Measurements from ENCODE around the gene CLEC4G. TPM values are rescaled to one million over a fixed set of nuclear protein-coding genes. Genes with fewer than 3 reads are reported as not detected.

Gene CLEC4G
- total RNA-seq, 3 donors from 2014 or later (not counting 1 experiment from before 2014, with no cell fraction given), result not detected

DNA sequence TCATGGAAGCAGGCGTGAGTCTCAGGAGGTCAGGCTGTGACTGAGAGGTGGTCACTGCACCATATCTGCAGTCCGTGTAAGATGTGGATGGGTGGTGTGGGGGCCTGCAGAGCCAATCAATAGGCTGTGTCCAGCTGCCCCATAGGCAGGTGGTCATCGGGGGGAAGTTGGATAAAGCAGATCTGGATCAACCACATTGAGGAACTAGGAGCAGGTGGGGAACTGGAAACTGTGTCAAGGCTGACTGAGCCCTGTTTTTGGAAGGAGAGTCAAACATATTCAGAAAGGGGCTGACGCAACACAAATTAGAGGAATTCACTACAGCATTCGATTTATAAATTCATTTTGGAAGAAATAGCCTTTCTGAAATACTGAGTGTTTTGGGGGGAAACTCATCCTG, 46.2 kb upstream of the CLEC4G start:
- Histone ChIP-seq H3K36me3 (ENCODE audit: control insufficient read depth, insufficient read depth, low read length) (no peaks in the 10 kb centered on the region), H3K4me1 (ENCODE audit: control insufficient read depth, insufficient read depth, low read length) (no peaks in the 10 kb centered on the region), H3K27me3 (ENCODE audit: control insufficient read depth, insufficient read depth, low read length) (no peaks in the 10 kb centered on the region), H3K4me3 (ENCODE audit: low read length) (no peak overlapping the region), H3K9me3 (ENCODE audit: control insufficient read depth, insufficient read depth, low read length) (no peaks in the 10 kb centered on the region), H3K27ac (ENCODE audit: low read length) (no peak overlapping the region)
- H3K36me3 Mint-ChIP-seq, result no peaks in the 10 kb centered on the region
- intact Hi-C loops (cut with micrococcal nuclease), result no loop called here
- DNase-seq (no peak), ATAC-seq (no peak)
- WGBS (ENCODE audit: insufficient coverage), result 58% methylated on average over 5 of the region's 5 CpGs
- H3K9me3 Mint-ChIP-seq, result no peaks in the 10 kb centered on the region
- no peak overlapping the region for H3K4me3 Mint-ChIP-seq
- H3K27ac Mint-ChIP-seq, result no peak overlapping the region
- H3K4me1 Mint-ChIP-seq, result peaks cover under 1% of the 10 kb centered on the region in 2 donors
- TF ChIP-seq, protein P1, sequence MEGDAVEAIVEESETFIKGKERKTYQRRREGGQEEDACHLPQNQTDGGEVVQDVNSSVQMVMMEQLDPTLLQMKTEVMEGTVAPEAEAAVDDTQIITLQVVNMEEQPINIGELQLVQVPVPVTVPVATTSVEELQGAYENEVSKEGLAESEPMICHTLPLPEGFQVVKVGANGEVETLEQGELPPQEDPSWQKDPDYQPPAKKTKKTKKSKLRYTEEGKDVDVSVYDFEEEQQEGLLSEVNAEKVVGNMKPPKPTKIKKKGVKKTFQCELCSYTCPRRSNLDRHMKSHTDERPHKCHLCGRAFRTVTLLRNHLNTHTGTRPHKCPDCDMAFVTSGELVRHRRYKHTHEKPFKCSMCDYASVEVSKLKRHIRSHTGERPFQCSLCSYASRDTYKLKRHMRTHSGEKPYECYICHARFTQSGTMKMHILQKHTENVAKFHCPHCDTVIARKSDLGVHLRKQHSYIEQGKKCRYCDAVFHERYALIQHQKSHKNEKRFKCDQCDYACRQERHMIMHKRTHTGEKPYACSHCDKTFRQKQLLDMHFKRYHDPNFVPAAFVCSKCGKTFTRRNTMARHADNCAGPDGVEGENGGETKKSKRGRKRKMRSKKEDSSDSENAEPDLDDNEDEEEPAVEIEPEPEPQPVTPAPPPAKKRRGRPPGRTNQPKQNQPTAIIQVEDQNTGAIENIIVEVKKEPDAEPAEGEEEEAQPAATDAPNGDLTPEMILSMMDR (IDR thresholded peaks at IDR 0.05), result no peak
- peaks cover 0 to 14% of the 10 kb centered on the region in 2 donors for H3K27me3 Mint-ChIP-seq (ENCODE audit: low read depth in 2 of 2)

DNA sequence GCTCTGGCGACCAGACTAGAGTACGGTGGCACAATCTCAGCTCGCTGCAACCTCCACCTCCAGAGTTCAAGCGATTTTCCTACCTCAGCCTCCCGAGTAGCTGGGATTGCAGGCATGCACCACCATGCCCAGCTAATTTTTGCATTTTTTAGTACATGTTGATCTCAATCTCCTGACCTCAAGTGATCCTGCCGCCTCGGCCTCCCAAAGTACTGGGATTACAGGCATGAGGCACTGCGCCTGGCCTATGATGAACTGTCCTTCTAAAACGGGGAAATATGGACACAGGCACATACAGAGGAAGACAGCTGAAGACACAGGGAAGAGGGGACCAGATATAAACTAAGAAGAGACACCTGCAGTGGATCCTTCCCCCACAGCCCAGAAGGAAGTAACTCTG, 43.9 kb upstream of the CLEC4G start:
- no peak for DNase-seq
- no peak overlapping the region for H3K27ac Mint-ChIP-seq

DNA sequence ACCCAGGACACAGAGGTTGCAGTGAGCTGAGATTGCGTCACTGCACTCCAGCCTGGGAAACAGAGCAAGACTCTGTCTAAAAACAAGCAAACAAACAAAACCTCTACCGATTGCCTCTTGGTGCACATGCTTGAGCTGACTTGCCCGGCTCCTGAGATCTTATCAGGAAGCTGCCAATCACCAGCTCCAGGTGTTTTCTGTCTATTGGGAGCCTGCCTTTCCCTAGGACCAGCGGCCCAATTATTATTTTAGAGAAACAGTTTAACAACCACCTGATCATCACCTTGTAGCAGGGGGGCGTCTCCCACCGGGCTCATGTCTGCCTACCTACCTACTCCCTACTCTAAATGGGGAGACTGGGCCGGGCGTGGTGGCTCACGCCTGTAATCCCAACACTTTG, 41.9 kb upstream of the CLEC4G start:
- Mint-ChIP-seq H3K4me1 (peaks cover 10 to 12% of the 10 kb centered on the region in 2 donors), H3K27ac (no peak overlapping the region), H3K27me3 (ENCODE audit: low read depth in 2 of 2) (peaks cover 14 to 17% of the 10 kb centered on the region in 2 donors), H3K9me3 (no peaks in the 10 kb centered on the region), H3K36me3 (no peaks in the 10 kb centered on the region), H3K4me3 (no peak overlapping the region)
- intact Hi-C loops (cut with micrococcal nuclease), result no loop called here
- Histone ChIP-seq H3K27ac (ENCODE audit: low read length) (no peak overlapping the region), H3K4me1 (ENCODE audit: control insufficient read depth, insufficient read depth, low read length) (no peaks in the 10 kb centered on the region), H3K4me3 (ENCODE audit: low read length) (no peak overlapping the region), H3K9me3 (ENCODE audit: control insufficient read depth, insufficient read depth, low read length) (no peaks in the 10 kb centered on the region), H3K27me3 (ENCODE audit: control insufficient read depth, insufficient read depth, low read length) (peaks cover 3% of the 10 kb centered on the region), H3K36me3 (ENCODE audit: control insufficient read depth, insufficient read depth, low read length) (no peaks in the 10 kb centered on the region)
- WGBS (ENCODE audit: insufficient coverage), result 95% methylated on average over 9 of the region's 9 CpGs
- DNase-seq (no peak), ATAC-seq (no peak)
- TF ChIP-seq, protein P1 (IDR thresholded peaks at IDR 0.05), result no peak

More for the DNA sequence above, 43.9 kb upstream of the CLEC4G start:
- intact Hi-C loops (cut with micrococcal nuclease), result no loop called here
- ATAC-seq, result no peak
- peaks cover 3% of the 10 kb centered on the region for H3K27me3 ChIP-seq (ENCODE audit: control insufficient read depth, insufficient read depth, low read length)
- Mint-ChIP-seq H3K36me3 (no peaks in the 10 kb centered on the region), H3K4me3 (no peak overlapping the region), H3K9me3 (no peaks in the 10 kb centered on the region), H3K4me1 (peaks cover 10 to 12% of the 10 kb centered on the region in 2 donors), H3K27me3 (ENCODE audit: low read depth in 2 of 2) (peaks cover 0 to 15% of the 10 kb centered on the region in 2 donors)
- no peaks in the 10 kb centered on the region for H3K9me3 ChIP-seq (ENCODE audit: control insufficient read depth, insufficient read depth, low read length)
- 97% methylated on average over 9 of the region's 9 CpGs for WGBS (ENCODE audit: insufficient coverage)
- TF ChIP-seq, protein P1 (IDR thresholded peaks at IDR 0.05), result no peak
- no peak overlapping the region for H3K27ac ChIP-seq (ENCODE audit: low read length)
- H3K4me1 ChIP-seq (ENCODE audit: control insufficient read depth, insufficient read depth, low read length), result no peaks in the 10 kb centered on the region
- no peak overlapping the region for H3K4me3 ChIP-seq (ENCODE audit: low read length)
- no peaks in the 10 kb centered on the region for H3K36me3 ChIP-seq (ENCODE audit: control insufficient read depth, insufficient read depth, low read length)

DNA sequence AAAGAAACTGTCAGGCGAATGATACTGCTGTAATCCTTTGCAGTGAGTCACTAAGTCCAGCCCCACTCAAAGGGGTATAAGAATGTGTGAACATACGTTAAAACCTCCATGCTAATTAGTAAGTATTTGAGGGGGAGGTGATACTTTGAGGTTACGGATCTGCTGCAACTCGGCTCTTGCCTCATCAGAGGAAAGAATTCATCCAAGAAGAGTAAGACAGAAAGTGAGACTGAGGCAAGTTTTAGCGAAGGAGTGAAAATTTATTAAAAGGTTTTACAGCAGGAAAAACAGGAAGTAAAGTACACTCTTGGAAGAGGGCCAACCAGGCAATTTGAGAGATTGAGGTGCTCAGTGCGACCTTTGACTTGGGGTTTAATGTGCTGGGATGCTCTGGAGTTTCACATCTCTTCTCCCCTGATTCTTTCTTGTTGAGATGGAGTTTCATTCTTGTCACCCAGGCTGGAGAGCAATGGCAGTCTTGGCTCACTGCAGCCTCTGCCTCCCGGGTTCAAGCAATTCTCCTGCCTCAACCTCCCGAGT, 40.9 kb upstream of the CLEC4G start:
- ATAC-seq, result peak; percentile 85 to 99 (median 92)
- TF ChIP-seq, protein P1 (IDR thresholded peaks at IDR 0.05), result no peak

More for the DNA sequence above, 40.9 kb upstream of the CLEC4G start:
- Histone ChIP-seq H3K27ac (ENCODE audit: low read length) (no peak overlapping the region), H3K36me3 (ENCODE audit: control insufficient read depth, insufficient read depth, low read length) (no peaks in the 10 kb centered on the region), H3K27me3 (ENCODE audit: control insufficient read depth, insufficient read depth, low read length) (peaks cover 3% of the 10 kb centered on the region), H3K4me1 (ENCODE audit: control insufficient read depth, insufficient read depth, low read length) (no peaks in the 10 kb centered on the region), H3K9me3 (ENCODE audit: control insufficient read depth, insufficient read depth, low read length) (no peaks in the 10 kb centered on the region), H3K4me3 (ENCODE audit: low read length) (no peak overlapping the region)
- intact Hi-C loops (cut with micrococcal nuclease), result no loop called here
- H3K36me3 Mint-ChIP-seq, result no peaks in the 10 kb centered on the region
- peak overlapping the region in 1 of 2 donors; percentile 39 for H3K27ac Mint-ChIP-seq
- DNase-seq, result peak in 1 of 2 donors; percentile 52
- H3K27me3 Mint-ChIP-seq (ENCODE audit: low read depth in 2 of 2), result peaks cover 17 to 23% of the 10 kb centered on the region in 2 donors
- H3K4me3 Mint-ChIP-seq, result peak overlapping the region; percentile 65
- WGBS (ENCODE audit: insufficient coverage), result 38% methylated on average over 8 of the region's 8 CpGs
- H3K9me3 Mint-ChIP-seq, result no peaks in the 10 kb centered on the region
- H3K4me1 Mint-ChIP-seq, result peaks cover 10 to 12% of the 10 kb centered on the region in 2 donors

All from natural killer cell (primary cell).